Measurements from ENCODE around the gene KRT85. TPM values are rescaled to one million over a fixed set of nuclear protein-coding genes. Genes with fewer than 3 reads are reported as not detected.
A peak's percentile ranks its signal among the peaks of the same experiment; 100 is the strongest.

The KRT85 gene
- total RNA-seq, 1 experiment from 2014 or later: not detected

DNA sequence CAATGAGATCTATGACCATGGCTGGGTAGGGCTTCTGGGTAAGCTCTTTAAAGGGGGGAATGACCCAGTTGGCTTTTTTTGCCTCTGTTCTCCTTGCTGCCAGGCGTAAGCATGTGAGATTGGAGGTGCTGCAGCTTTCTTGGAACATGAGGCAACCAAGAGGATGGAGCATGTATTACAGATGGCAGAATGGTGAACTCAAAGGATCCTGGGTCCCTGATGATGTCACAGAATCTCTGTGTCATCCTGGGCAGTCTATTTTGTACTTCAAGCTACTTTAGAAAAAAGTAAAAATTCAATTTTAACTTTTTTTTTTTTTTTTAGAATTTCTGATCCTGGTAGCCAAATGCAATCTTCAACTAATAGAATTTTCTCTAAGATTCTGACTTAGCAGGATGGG lies 30.9 kb upstream of the KRT85 start:
- ChIA-PET CTCF (no interaction called here), POLR2A (ENCODE audit: low non-redundant PET) (no interaction called here)
- TF ChIP-seq EZH2 (IDR thresholded peaks at IDR 0.05; ENCODE audit: borderline replicate concordance, low read depth, low read length, poor library complexity, severe bottlenecking): no peak
- no peak for TF ChIP-seq CTCF (conservative IDR thresholded peaks at IDR 0.05; ENCODE audit: low read depth, low read length)

GRCh38 chr12:52396656-52397055 lies 29.4 kb upstream of the KRT85 start:
- POLR2A ChIA-PET (ENCODE audit: low non-redundant PET): no interaction called here
- no TSS peak for BruUV-seq (replicated peaks)
- CTCF ChIA-PET: no interaction called here
- Histone ChIP-seq H3K27ac (ENCODE audit: low read depth, low read length, poor library complexity, severe bottlenecking) (no peak overlapping the region), H3K36me3 (ENCODE audit: insufficient read depth, low read length, poor library complexity, severe bottlenecking) (no peaks in the 10 kb centered on the region), H3K9me3 (ENCODE audit: low read depth, low read length, poor library complexity, severe bottlenecking) (no peaks in the 10 kb centered on the region), H3K27me3 (replicated peaks; ENCODE audit: insufficient read depth, low read depth, low read length, poor library complexity) (no peaks in the 10 kb centered on the region), H3K4me3 (ENCODE audit: low read depth, low read length, poor library complexity, severe bottlenecking) (no peak overlapping the region), H3K4me1 (ENCODE audit: insufficient read depth, low read length, poor library complexity, severe bottlenecking) (peaks cover 5% of the 10 kb centered on the region)
- intact Hi-C loops (cut with micrococcal nuclease; ENCODE audit: unreplicated experiment): no loop called here
- no peak for DNase-seq (ENCODE audit: low spot score)
- TF ChIP-seq EZH2 (IDR thresholded peaks at IDR 0.05; ENCODE audit: borderline replicate concordance, low read depth, low read length, poor library complexity, severe bottlenecking): no peak
- TF ChIP-seq CTCF (conservative IDR thresholded peaks at IDR 0.05; ENCODE audit: low read depth, low read length): no peak

More for the DNA sequence above, 30.9 kb upstream of the KRT85 start:
- Histone ChIP-seq H3K27ac (ENCODE audit: low read depth, low read length, poor library complexity, severe bottlenecking) (no peak overlapping the region), H3K36me3 (ENCODE audit: insufficient read depth, low read length, poor library complexity, severe bottlenecking) (no peaks in the 10 kb centered on the region), H3K27me3 (replicated peaks; ENCODE audit: insufficient read depth, low read depth, low read length, poor library complexity) (no peaks in the 10 kb centered on the region), H3K9me3 (ENCODE audit: low read depth, low read length, poor library complexity, severe bottlenecking) (no peaks in the 10 kb centered on the region), H3K4me1 (ENCODE audit: insufficient read depth, low read length, poor library complexity, severe bottlenecking) (peaks cover 5% of the 10 kb centered on the region), H3K4me3 (ENCODE audit: low read depth, low read length, poor library complexity, severe bottlenecking) (no peak overlapping the region)
- no peak for DNase-seq (ENCODE audit: low spot score)
- BruUV-seq (replicated peaks): no TSS peak
- intact Hi-C loops (cut with micrococcal nuclease; ENCODE audit: unreplicated experiment): no loop called here

- no peaks in the 10 kb centered on the region for H3K27me3 ChIP-seq (replicated peaks; ENCODE audit: insufficient read depth, low read depth, low read length, poor library complexity)
- H3K4me1 ChIP-seq (ENCODE audit: insufficient read depth, low read length, poor library complexity, severe bottlenecking): peaks cover 5% of the 10 kb centered on the region
- TF ChIP-seq EZH2 (IDR thresholded peaks at IDR 0.05; ENCODE audit: borderline replicate concordance, low read depth, low read length, poor library complexity, severe bottlenecking) (no peak), CTCF (conservative IDR thresholded peaks at IDR 0.05; ENCODE audit: low read depth, low read length) (0 out of 2 replicates have a peak, but pooled peaks have one; percentile 37)
- H3K9me3 ChIP-seq (ENCODE audit: low read depth, low read length, poor library complexity, severe bottlenecking): no peaks in the 10 kb centered on the region
- intact Hi-C loops (cut with micrococcal nuclease; ENCODE audit: unreplicated experiment): no loop called here
- no peak overlapping the region for H3K4me3 ChIP-seq (ENCODE audit: low read depth, low read length, poor library complexity, severe bottlenecking)
- DNase-seq (ENCODE audit: low spot score): no peak
- CTCF ChIA-PET: interaction anchor here (0.6 kb wide), 1 partner anchor 34 kb away, joined by 3 read pairs; no protein-coding TSS in a partner anchor
- H3K36me3 ChIP-seq (ENCODE audit: insufficient read depth, low read length, poor library complexity, severe bottlenecking): no peaks in the 10 kb centered on the region
- no peak overlapping the region for H3K27ac ChIP-seq (ENCODE audit: low read depth, low read length, poor library complexity, severe bottlenecking)
- POLR2A ChIA-PET (ENCODE audit: low non-redundant PET): no interaction called here
- no TSS peak for BruUV-seq (replicated peaks)
Observed at GRCh38 chr12:52395761-52396434, 28.6 kb upstream of the KRT85 start.

Data from A673 (cell line).